VCaP (cell line): ENCODE data around the gene DAP.

Source experiments
- H3K27ac ChIP-seq: fragments of 450-650 bp; 2 replicates; pipeline ENCODE4 v1.5.1; 2017
- TF ChIP-seq, protein P1 (sequence below): fragments of 450-650 bp; conservative IDR thresholded peaks from 2 replicates; pipeline ENCODE4 v1.5.1; 2017; ENCODE audit warnings: mild to moderate bottlenecking, moderate library complexity

The DAP gene

DNA sequence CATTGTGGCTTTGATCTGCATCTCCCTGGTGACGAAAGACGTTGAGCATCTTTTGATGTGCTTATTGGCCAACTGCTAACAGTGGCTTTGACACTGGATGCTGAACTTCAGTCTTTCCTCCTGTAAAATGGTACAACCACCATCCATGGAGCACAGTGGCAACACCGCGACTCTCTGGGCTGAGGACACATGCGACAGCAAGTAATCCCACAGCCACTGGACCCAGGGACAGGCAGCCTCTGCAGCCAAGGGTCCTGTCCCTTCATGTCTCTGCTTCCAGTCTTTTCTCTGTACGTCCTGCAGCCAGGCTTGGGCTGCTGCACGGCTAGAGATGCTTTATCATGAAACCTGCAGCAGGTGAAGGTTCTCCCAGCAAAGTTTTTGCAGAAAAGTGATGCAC lies 83.5 kb downstream of the DAP start:
- TF ChIP-seq, protein P1, sequence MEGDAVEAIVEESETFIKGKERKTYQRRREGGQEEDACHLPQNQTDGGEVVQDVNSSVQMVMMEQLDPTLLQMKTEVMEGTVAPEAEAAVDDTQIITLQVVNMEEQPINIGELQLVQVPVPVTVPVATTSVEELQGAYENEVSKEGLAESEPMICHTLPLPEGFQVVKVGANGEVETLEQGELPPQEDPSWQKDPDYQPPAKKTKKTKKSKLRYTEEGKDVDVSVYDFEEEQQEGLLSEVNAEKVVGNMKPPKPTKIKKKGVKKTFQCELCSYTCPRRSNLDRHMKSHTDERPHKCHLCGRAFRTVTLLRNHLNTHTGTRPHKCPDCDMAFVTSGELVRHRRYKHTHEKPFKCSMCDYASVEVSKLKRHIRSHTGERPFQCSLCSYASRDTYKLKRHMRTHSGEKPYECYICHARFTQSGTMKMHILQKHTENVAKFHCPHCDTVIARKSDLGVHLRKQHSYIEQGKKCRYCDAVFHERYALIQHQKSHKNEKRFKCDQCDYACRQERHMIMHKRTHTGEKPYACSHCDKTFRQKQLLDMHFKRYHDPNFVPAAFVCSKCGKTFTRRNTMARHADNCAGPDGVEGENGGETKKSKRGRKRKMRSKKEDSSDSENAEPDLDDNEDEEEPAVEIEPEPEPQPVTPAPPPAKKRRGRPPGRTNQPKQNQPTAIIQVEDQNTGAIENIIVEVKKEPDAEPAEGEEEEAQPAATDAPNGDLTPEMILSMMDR, result no peak
- H3K27ac ChIP-seq, result no peak overlapping the region

DNA sequence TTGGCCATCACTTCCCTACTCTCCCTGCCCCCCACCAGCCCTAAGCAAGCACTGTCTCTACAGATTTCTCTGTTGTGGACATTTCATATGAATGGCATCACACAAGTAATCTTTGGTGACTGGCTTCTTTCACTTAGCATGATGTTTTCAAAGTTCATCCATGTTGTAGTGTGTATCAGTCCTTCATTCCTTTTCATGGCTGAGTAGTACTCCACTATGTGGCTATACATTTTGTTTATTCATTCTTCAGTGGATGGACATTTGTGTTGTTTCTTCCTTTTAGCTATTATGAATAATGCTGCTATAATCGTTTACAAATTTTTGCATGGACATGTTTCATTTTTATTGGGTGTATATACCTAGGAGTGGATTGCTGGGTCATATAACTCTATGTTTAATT lies 84.1 kb downstream of the DAP start:
- TF ChIP-seq, protein P1, result no peak
- no peak overlapping the region for H3K27ac ChIP-seq

DNA sequence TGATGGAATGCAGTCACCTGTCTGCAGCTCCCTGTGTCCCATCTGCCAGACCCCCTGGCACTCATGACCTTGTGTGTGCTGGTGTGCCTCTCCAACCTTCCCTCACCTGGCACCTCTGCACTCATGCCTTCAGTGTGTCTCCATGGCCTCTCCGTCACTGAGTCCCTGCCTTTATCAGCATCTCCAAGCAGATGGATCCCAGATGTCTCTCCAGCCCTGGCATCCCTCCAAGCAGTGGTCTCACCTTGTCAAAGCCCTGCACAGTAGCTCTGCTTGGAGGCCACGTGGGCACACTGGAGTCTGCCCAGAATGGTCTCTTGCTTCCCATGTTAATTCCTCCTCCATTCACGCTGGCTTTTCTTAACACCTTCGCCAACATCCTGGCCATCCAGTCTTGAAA lies 84.8 kb downstream of the DAP start:
- no peak overlapping the region for H3K27ac ChIP-seq
- TF ChIP-seq, protein P1, result no peak

DNA sequence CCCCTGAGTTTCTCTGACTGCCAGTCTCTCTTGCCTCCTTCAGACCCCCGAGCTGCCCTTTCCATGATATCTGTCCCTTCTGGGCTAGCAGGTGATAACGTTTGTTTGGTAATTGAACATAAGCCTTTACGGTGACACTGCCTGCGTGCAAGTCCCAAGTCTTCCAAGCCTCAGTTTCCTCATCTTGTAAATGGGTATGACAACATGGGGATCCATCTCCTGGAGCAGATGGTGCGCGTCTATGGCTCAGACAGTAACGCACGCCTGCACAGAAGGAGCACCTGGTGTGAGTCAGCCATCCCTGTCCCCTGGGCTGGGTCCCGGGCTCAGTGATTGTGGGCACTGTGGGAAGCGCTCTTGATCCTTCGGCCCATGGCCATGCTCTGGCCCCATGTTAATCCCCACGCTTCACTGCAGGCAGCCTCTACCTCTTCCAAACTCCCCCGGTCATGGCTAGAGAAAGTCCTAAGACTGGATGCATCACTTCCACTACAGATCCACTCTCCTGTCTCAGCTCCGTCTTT lies 85.8 kb downstream of the DAP start:
- TF ChIP-seq, protein P1, result no peak
- H3K27ac ChIP-seq, result no peak overlapping the region

DNA sequence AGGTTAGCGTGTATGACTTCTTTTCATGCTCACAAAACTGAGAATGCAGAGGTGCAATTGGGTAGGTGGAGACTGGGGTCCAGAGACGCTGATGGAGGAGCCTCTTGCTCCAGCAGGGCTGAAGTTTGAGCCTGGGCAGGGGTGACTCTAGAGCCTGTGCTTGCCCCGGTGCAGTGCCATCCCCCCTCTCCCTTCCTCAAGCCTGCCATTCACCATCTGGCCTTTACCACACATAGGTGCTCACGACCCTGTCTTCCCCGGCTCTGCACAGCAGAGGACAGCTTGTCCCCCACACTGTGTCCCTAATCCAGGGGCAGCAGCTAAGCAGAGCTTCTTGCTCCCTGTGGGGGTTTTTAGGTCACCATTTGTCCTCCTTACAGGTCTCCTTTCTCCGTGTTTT lies 86.5 kb downstream of the DAP start:
- TF ChIP-seq, protein P1, result no peak
- no peak overlapping the region for H3K27ac ChIP-seq

DNA sequence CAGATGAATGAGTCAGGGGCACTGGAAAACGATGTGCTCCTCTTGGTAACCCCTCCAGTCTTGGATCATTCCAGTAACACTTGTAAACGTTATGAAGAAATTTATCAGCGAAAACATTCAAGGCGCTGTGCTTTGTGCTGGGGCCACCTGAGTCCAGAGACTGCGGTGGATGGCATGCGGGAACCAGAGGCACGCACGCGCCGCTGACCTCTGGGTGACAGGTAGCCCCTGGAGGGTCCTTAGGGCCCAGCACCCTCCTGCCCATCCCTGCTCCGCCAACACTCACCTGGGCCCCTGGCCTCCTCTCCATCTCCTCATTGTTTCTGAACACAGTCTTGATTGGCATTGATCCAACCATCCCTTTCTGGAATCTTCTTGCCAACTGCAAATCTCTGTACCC lies 86.9 kb downstream of the DAP start:
- TF ChIP-seq, protein P1, result no peak

DNA sequence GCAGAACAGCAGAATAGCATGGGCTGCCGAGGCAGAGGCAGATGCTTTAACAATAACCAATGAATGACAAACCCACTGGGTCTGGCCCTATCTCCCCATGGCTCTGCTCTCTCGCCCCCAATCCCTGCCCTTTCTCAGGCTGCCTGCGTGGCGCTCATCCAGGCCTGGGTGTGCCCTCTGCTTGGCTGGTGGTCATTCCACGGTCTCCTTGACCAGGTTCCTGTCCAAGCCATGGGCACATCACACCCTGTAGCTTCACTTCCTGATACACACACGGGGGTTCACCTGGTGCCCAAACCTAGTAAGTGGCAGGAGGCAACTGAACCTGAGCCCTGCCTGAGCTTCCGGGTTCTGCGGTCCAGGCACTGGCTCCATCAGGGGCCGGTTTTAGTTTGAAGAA lies 87.6 kb downstream of the DAP start:
- no peak overlapping the region for H3K27ac ChIP-seq
- TF ChIP-seq, protein P1, result no peak

More for the DNA sequence above, 86.9 kb downstream of the DAP start:
- no peak overlapping the region for H3K27ac ChIP-seq

DNA sequence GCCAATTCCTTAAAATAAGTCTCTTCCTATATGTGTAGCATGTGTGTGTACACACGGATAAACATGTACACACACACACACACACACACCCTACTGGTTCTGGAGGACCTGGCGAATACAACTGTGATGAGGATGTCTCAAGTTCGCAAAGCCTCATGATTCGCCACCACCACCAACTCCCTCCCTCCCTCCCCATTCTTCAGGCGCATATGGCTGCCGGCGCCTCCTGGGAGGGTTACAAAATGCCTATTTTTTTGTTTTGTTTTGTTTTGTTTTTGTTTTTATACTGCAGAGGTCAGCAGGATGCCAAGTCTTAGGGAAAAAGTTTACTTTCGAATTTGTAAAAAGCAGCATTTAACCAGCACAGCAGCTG lies 88.0 kb downstream of the DAP start:
- no peak overlapping the region for H3K27ac ChIP-seq
- TF ChIP-seq, protein P1, result no peak
